Thyroid gland (tissue), 4 donors: ENCODE results near the gene MPDU1. TPM values are rescaled to one million over a fixed set of nuclear protein-coding genes. Genes with fewer than 3 reads are reported as not detected.
"Not testable (repeated sequence)": the region's sequence is repeated elsewhere in the genome, so short reads cannot be mapped to it uniquely, and the experiment has no call there.

Experiments
- DNase-seq, 2 donors: peaks; one replicate each; pipeline ENCODE4 v3.0.0-alpha.2; 2019
- H3K27ac ChIP-seq, 3 donors: fragments of 200-600 bp; sonication (generic); 1 replicate in 2 of 3; 2 replicates in 1 of 3; pipeline ENCODE4 v1.5.1; 2016 to 2019; ENCODE audit warnings: mild to moderate bottlenecking in 1 of 3, moderate library complexity in 1 of 3
- H3K27me3 ChIP-seq: fragments of 200-600 bp; sonication (generic); one replicate; pipeline ENCODE4 v1.5.1; 2019
- H3K36me3 ChIP-seq, 2 donors: fragments of 200-600 bp; sonication (generic); one replicate each; pipeline ENCODE4 v1.5.1; 2016 to 2019
- H3K4me1 ChIP-seq, 2 donors: fragments of 200-600 bp; sonication (generic); one replicate each; pipeline ENCODE4 v1.5.1; 2017 to 2019
- H3K4me3 ChIP-seq, 3 donors: fragments of 200-600 bp; sonication (generic); replicated peaks in 1 of 3; 1 replicate in 2 of 3; 2 replicates in 1 of 3; pipeline ENCODE4 v1.5.1; 2016; ENCODE audit warnings: mild to moderate bottlenecking in 1 of 3
- H3K9me3 ChIP-seq: fragments of 200-600 bp; sonication (generic); one replicate; pipeline ENCODE4 v1.5.1; 2017
- CTCF ChIP-seq, 6 experiments: fragments of 200-600 bp in 3 of 6; fragments of 450-650 bp in 3 of 6; sonication (generic) in 3 of 6; IDR thresholded peaks; one replicate each; pipeline ENCODE4 v1.5.1; 2016 to 2019; ENCODE audit warnings: antibody characterized with exemption in 6 of 6, mild to moderate bottlenecking in 2 of 6, inconsistent platforms in 1 of 6, moderate library complexity in 1 of 6
- POLR2A ChIP-seq, 2 donors: fragments of 450-650 bp; IDR thresholded peaks; one replicate each; pipeline ENCODE4 v1.6.1; 2017; ENCODE audit warnings: antibody characterized with exemption in 2 of 2, mild to moderate bottlenecking in 2 of 2, moderate library complexity in 1 of 2
- WGBS, 2 donors: methylation state at CpG; one replicate each; pipeline ENCODE4 v1.1.5; 2017; 5-methylcytosine and 5-hydroxymethylcytosine counted together
- intact Hi-C: fragments of 100-400 bp; cut with DNase I; formaldehyde crosslinking; loops from one replicate; pipeline ENCODE4 v1.15.1; 2023
- total RNA-seq, 4 donors: library from RNA; depleted of rRNA; stranded (reverse); fragments of >200 nt; gene quantifications; one replicate each; pipeline ENCODE4 v1.2.3, GENCODE V29; 2016

Gene MPDU1
- total RNA-seq, 4 donors from 2014 or later: 88.8 to 250 (median 164) TPM

GRCh38 chr17:7589891-7590691, 6.4 kb downstream of the MPDU1 start, which contains the start of gene SOX15:
SOX15 (minus strand) TSS chr17:7590094; CDS start chr17:7589676, 418 bp downstream.
- Histone ChIP-seq H3K4me1 (peaks cover 10 to 16% of the 10 kb centered on the region in 2 donors), H3K36me3 (peaks cover 41 to 49% of the 10 kb centered on the region in 2 donors), H3K27ac (peak within 1 kb of the TSS in 2 of 3 donors; percentile 56 to 70), H3K27me3 (no peaks in the 10 kb centered on the region), H3K9me3 (no peaks in the 10 kb centered on the region), H3K4me3 (peak within 1 kb of the TSS in 1 of 3 donors; percentile 19)
- intact Hi-C loops: no loop called here
- WGBS, 2 donors: 69 to 83% methylated on average over 16 to 24 of the region's 24 CpGs
- TF ChIP-seq POLR2A (IDR thresholded peaks at IDR 0.05) (no peak), CTCF (IDR thresholded peaks at IDR 0.05) (no peak)
- no peak for DNase-seq

DNA sequence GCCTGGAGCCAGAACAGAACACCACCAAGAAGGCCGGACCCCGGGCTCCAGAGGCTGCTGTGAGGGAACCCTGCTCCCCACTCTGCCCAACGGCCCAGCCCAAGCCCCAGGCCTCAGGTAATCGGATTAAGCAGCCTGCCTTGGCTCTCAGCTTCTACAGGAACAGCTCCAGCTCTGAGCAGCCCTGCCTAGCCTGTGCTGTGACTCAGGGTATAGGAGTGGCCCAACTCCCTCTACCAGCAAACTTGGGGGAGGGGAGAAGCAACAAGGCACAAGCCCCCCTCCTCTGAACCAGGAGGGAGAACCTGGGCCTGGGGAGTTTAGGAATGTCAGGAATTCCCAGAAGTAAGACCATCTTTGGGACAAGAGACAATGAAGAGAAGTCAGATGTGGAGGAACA, 7.1 kb downstream of the MPDU1 start:
- TF ChIP-seq CTCF (IDR thresholded peaks at IDR 0.05) (no peak), POLR2A (IDR thresholded peaks at IDR 0.05) (no peak)
- Histone ChIP-seq H3K4me3 (no peak overlapping the region), H3K27ac (no peak overlapping the region), H3K36me3 (peaks cover 47 to 55% of the 10 kb centered on the region in 2 donors), H3K27me3 (no peaks in the 10 kb centered on the region), H3K4me1 (peaks cover 10 to 14% of the 10 kb centered on the region in 2 donors), H3K9me3 (no peaks in the 10 kb centered on the region)
- 83 to 93% methylated on average over 2 to 4 of the region's 4 CpGs for WGBS, 2 donors
- DNase-seq: no peak
- intact Hi-C loops: no loop called here

DNA sequence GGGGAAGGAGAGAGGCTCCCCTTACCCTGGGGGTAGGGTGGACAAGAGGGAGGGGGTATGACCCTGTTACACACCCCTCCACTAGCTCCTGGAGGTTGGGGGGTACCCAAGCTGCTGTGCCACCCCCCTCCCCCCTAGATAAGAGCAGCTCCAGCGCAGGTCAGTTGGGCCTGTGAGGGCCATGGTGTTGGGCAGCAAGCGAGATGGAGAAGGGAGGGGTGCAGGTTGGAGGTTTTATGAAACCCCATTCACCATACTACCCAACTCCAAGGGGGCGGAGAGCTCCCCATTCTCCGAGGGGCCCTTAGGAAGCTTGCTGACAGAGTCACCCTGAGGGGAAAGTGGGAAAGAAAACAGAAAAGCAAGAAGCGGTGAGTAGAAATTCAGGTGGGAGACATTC, 7.9 kb downstream of the MPDU1 start:
- Histone ChIP-seq H3K9me3 (no peaks in the 10 kb centered on the region), H3K36me3 (peaks cover 54 to 62% of the 10 kb centered on the region in 2 donors), H3K27ac (no peak overlapping the region), H3K4me1 (peaks cover 10 to 14% of the 10 kb centered on the region in 2 donors), H3K27me3 (no peaks in the 10 kb centered on the region), H3K4me3 (no peak overlapping the region)
- 87 to 94% methylated on average over 5 of the region's 5 CpGs for WGBS, 2 donors
- no peak for TF ChIP-seq POLR2A (IDR thresholded peaks at IDR 0.05)
- DNase-seq: no peak
- intact Hi-C loops: no loop called here

GRCh38 chr17:7592422-7593021, 8.9 kb downstream of the MPDU1 start:
- H3K27me3 ChIP-seq: no peaks in the 10 kb centered on the region
- no peak for DNase-seq
- H3K4me1 ChIP-seq: peaks cover 10 to 14% of the 10 kb centered on the region in 2 donors
- TF ChIP-seq POLR2A (IDR thresholded peaks at IDR 0.05) (no peak), CTCF (IDR thresholded peaks at IDR 0.05) (no peak)
- no peaks in the 10 kb centered on the region for H3K9me3 ChIP-seq
- no peak overlapping the region for H3K4me3 ChIP-seq
- no peak overlapping the region for H3K27ac ChIP-seq
- WGBS, 2 donors: 93 to 96% methylated on average over 22 to 23 of the region's 23 CpGs
- H3K36me3 ChIP-seq: peaks cover 60 to 64% of the 10 kb centered on the region in 2 donors
- intact Hi-C loops: no loop called here

- intact Hi-C loops: no loop called here
- TF ChIP-seq CTCF (IDR thresholded peaks at IDR 0.05): no peak
- no peak for TF ChIP-seq POLR2A (IDR thresholded peaks at IDR 0.05)
- no peaks in the 10 kb centered on the region for H3K9me3 ChIP-seq
- WGBS, 2 donors: 87 to 89% methylated on average over 12 of the region's 12 CpGs
- no peaks in the 10 kb centered on the region for H3K27me3 ChIP-seq
- peaks cover 10 to 14% of the 10 kb centered on the region in 2 donors for H3K4me1 ChIP-seq
- H3K4me3 ChIP-seq: no peak overlapping the region
- no peak overlapping the region for H3K27ac ChIP-seq
- H3K36me3 ChIP-seq: peaks cover 63 to 65% of the 10 kb centered on the region in 2 donors
- no peak for DNase-seq
These were observed 9.6 kb downstream of the MPDU1 start for GRCh38 chr17:7593296-7593695.

DNA sequence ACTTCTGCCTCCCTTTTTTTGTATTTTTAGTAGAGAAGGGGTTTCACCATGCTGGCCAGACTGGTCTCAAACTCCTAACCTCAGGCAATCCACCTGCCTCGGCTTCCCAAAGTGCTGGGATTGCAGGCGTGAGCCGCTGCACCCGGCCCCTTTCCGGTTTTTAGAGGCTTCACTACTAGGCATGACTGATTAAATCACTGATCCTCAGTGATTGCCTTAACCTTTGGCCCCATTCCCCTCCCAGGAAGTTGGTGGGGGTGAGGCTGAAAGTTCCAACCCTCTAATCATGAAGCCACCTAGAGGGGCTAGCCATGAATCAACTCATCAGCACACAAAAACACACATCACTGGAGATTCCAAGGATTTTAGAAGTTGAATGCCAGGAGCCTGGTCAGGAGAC, 13.9 kb downstream of the MPDU1 start:
- intact Hi-C loops, DNase-seq, H3K27me3 ChIP-seq, H3K27ac ChIP-seq, H3K4me1 ChIP-seq, H3K4me3 ChIP-seq, H3K9me3 ChIP-seq: not testable (repeated sequence)
- peaks cover 90 to 94% of the 10 kb centered on the region in 2 donors for H3K36me3 ChIP-seq
- 81 to 93% methylated on average over 3 to 4 of the region's 5 CpGs for WGBS, 2 donors
